ENCODE results near the gene C22orf31. TPM values are rescaled to one million over a fixed set of nuclear protein-coding genes. Genes with fewer than 3 reads are reported as not detected.

Gene C22orf31
- polyA plus RNA-seq, 4 donors = 1.4 TPM; not detected in 3

- H3K27ac ChIP-seq (ENCODE audit: low read depth in 1 of 3, low read length in 2 of 3) = no peak overlapping the region
- H3K9me3 ChIP-seq (ENCODE audit: control insufficient read depth in 2 of 2, insufficient read depth in 1 of 2, low read depth in 1 of 2, low read length in 1 of 2) = peaks cover 0 to 2% of the 10 kb centered on the region in 2 donors
- FAIRE-seq (no peak), DNase-seq (no peak)
- 93 to 97% (median 96%) methylated on average over 4 of the region's 4 CpGs for WGBS, 3 donors
- H3K4me3 ChIP-seq (ENCODE audit: low read depth in 1 of 3, low read length in 3 of 3) = no peak overlapping the region
- H3K4me1 ChIP-seq (ENCODE audit: control insufficient read depth in 3 of 3, insufficient read depth in 2 of 3, low read depth in 1 of 3, low read length in 2 of 3) = peaks cover 3 to 38% (median 7%) of the 10 kb centered on the region in 3 donors
- no peaks in the 10 kb centered on the region for H3K27me3 ChIP-seq (ENCODE audit: control insufficient read depth in 3 of 3, insufficient read depth in 3 of 3, low read length in 3 of 3)
- peaks cover 0 to 3% (median 0%) of the 10 kb centered on the region in 3 donors for H3K36me3 ChIP-seq (ENCODE audit: control insufficient read depth in 3 of 3, insufficient read depth in 2 of 3, low read depth in 1 of 3, low read length in 3 of 3)
Measured at GRCh38 chr22:29018293-29019189, 43.1 kb downstream of the C22orf31 start.

- H3K4me3 ChIP-seq (ENCODE audit: low read depth in 1 of 3, low read length in 3 of 3) = no peak overlapping the region
- peaks cover 0 to 45% (median 18%) of the 10 kb centered on the region in 3 donors for H3K4me1 ChIP-seq (ENCODE audit: control insufficient read depth in 3 of 3, insufficient read depth in 2 of 3, low read depth in 1 of 3, low read length in 2 of 3)
- 28 to 59% (median 28%) methylated on average over 3 of the region's 3 CpGs for WGBS, 3 donors
- H3K27me3 ChIP-seq (ENCODE audit: control insufficient read depth in 3 of 3, insufficient read depth in 3 of 3, low read length in 3 of 3) = no peaks in the 10 kb centered on the region
- peak overlapping the region; percentile 3 to 58 (median 9) for H3K27ac ChIP-seq (ENCODE audit: low read depth in 1 of 3, low read length in 2 of 3)
- H3K36me3 ChIP-seq (ENCODE audit: control insufficient read depth in 3 of 3, insufficient read depth in 2 of 3, low read depth in 1 of 3, low read length in 3 of 3) = peaks cover 0 to 3% (median 0%) of the 10 kb centered on the region in 3 donors
- H3K9me3 ChIP-seq (ENCODE audit: control insufficient read depth in 2 of 2, insufficient read depth in 1 of 2, low read depth in 1 of 2, low read length in 1 of 2) = peaks cover 0 to 2% of the 10 kb centered on the region in 2 donors
- DNase-seq (no peak), FAIRE-seq (no peak)
Measured at GRCh38 chr22:29016067-29016938, 45.3 kb downstream of the C22orf31 start.

GRCh38 chr22:29014773-29015172 lies 46.9 kb downstream of the C22orf31 start:
- peaks cover 0 to 2% of the 10 kb centered on the region in 2 donors for H3K9me3 ChIP-seq (ENCODE audit: control insufficient read depth in 2 of 2, insufficient read depth in 1 of 2, low read depth in 1 of 2, low read length in 1 of 2)
- H3K36me3 ChIP-seq (ENCODE audit: control insufficient read depth in 3 of 3, insufficient read depth in 2 of 3, low read depth in 1 of 3, low read length in 3 of 3) = peaks cover 0 to 6% (median 0%) of the 10 kb centered on the region in 3 donors
- DNase-seq (no peak), FAIRE-seq (no peak)
- peaks cover 2 to 49% (median 21%) of the 10 kb centered on the region in 3 donors for H3K4me1 ChIP-seq (ENCODE audit: control insufficient read depth in 3 of 3, insufficient read depth in 2 of 3, low read depth in 1 of 3, low read length in 2 of 3)
- no peak overlapping the region for H3K27ac ChIP-seq (ENCODE audit: low read depth in 1 of 3, low read length in 2 of 3)
- H3K27me3 ChIP-seq (ENCODE audit: control insufficient read depth in 3 of 3, insufficient read depth in 3 of 3, low read length in 3 of 3) = no peaks in the 10 kb centered on the region
- no peak overlapping the region for H3K4me3 ChIP-seq (ENCODE audit: low read depth in 1 of 3, low read length in 3 of 3)
- 79 to 83% (median 80%) methylated on average over 4 of the region's 4 CpGs for WGBS, 3 donors

- Histone ChIP-seq H3K27me3 (ENCODE audit: control insufficient read depth in 3 of 3, insufficient read depth in 3 of 3, low read length in 3 of 3) (no peaks in the 10 kb centered on the region), H3K36me3 (ENCODE audit: control insufficient read depth in 3 of 3, insufficient read depth in 2 of 3, low read depth in 1 of 3, low read length in 3 of 3) (peaks cover 0 to 6% (median 0%) of the 10 kb centered on the region in 3 donors), H3K4me3 (ENCODE audit: low read depth in 1 of 3, low read length in 3 of 3) (no peak overlapping the region), H3K27ac (ENCODE audit: low read depth in 1 of 3, low read length in 2 of 3) (no peak overlapping the region), H3K9me3 (ENCODE audit: control insufficient read depth in 2 of 2, insufficient read depth in 1 of 2, low read depth in 1 of 2, low read length in 1 of 2) (peaks cover 0 to 2% of the 10 kb centered on the region in 2 donors), H3K4me1 (ENCODE audit: control insufficient read depth in 3 of 3, insufficient read depth in 2 of 3, low read depth in 1 of 3, low read length in 2 of 3) (peaks cover 2 to 49% (median 21%) of the 10 kb centered on the region in 3 donors)
- FAIRE-seq (no peak), DNase-seq (no peak)
- WGBS, 3 donors = 84 to 90% (median 86%) methylated on average over 4 of the region's 4 CpGs
Measured at GRCh38 chr22:29014293-29014692, 47.3 kb downstream of the C22orf31 start.

- Histone ChIP-seq H3K4me1 (ENCODE audit: control insufficient read depth in 3 of 3, insufficient read depth in 2 of 3, low read depth in 1 of 3, low read length in 2 of 3) (peaks cover 2 to 49% (median 21%) of the 10 kb centered on the region in 3 donors), H3K27me3 (ENCODE audit: control insufficient read depth in 3 of 3, insufficient read depth in 3 of 3, low read length in 3 of 3) (no peaks in the 10 kb centered on the region), H3K27ac (ENCODE audit: low read depth in 1 of 3, low read length in 2 of 3) (peak overlapping the region in 1 of 3 donors; percentile 61), H3K4me3 (ENCODE audit: low read depth in 1 of 3, low read length in 3 of 3) (no peak overlapping the region), H3K36me3 (ENCODE audit: control insufficient read depth in 3 of 3, insufficient read depth in 2 of 3, low read depth in 1 of 3, low read length in 3 of 3) (peaks cover 0 to 7% (median 0%) of the 10 kb centered on the region in 3 donors), H3K9me3 (ENCODE audit: control insufficient read depth in 2 of 2, insufficient read depth in 1 of 2, low read depth in 1 of 2, low read length in 1 of 2) (no peaks in the 10 kb centered on the region)
- no peak for FAIRE-seq
- 74 to 91% (median 76%) methylated on average over 4 of the region's 4 CpGs for WGBS, 3 donors
- DNase-seq = no peak
Measured at GRCh38 chr22:29012952-29013351, 48.7 kb downstream of the C22orf31 start.

GRCh38 chr22:29012101-29012433 lies 49.6 kb downstream of the C22orf31 start:
- 14 to 68% (median 39%) methylated on average over 4 of the region's 4 CpGs for WGBS, 3 donors
- Histone ChIP-seq H3K4me1 (ENCODE audit: control insufficient read depth in 3 of 3, insufficient read depth in 2 of 3, low read depth in 1 of 3, low read length in 2 of 3) (peaks cover 2 to 41% (median 21%) of the 10 kb centered on the region in 3 donors), H3K27me3 (ENCODE audit: control insufficient read depth in 3 of 3, insufficient read depth in 3 of 3, low read length in 3 of 3) (no peaks in the 10 kb centered on the region), H3K9me3 (ENCODE audit: control insufficient read depth in 2 of 2, insufficient read depth in 1 of 2, low read depth in 1 of 2, low read length in 1 of 2) (no peaks in the 10 kb centered on the region), H3K4me3 (ENCODE audit: low read depth in 1 of 3, low read length in 3 of 3) (no peak overlapping the region), H3K36me3 (ENCODE audit: control insufficient read depth in 3 of 3, insufficient read depth in 2 of 3, low read depth in 1 of 3, low read length in 3 of 3) (peaks cover 0 to 7% (median 0%) of the 10 kb centered on the region in 3 donors), H3K27ac (ENCODE audit: low read depth in 1 of 3, low read length in 2 of 3) (peak overlapping the region; percentile 28 to 61 (median 53))
- no peak for FAIRE-seq
- peak; percentile 83 to 90 for DNase-seq

- Histone ChIP-seq H3K27me3 (ENCODE audit: control insufficient read depth in 3 of 3, insufficient read depth in 3 of 3, low read length in 3 of 3) (no peaks in the 10 kb centered on the region), H3K4me1 (ENCODE audit: control insufficient read depth in 3 of 3, insufficient read depth in 2 of 3, low read depth in 1 of 3, low read length in 2 of 3) (peaks cover 2 to 41% (median 16%) of the 10 kb centered on the region in 3 donors), H3K27ac (ENCODE audit: low read depth in 1 of 3, low read length in 2 of 3) (peak overlapping the region; percentile 28 to 61 (median 53)), H3K9me3 (ENCODE audit: control insufficient read depth in 2 of 2, insufficient read depth in 1 of 2, low read depth in 1 of 2, low read length in 1 of 2) (no peaks in the 10 kb centered on the region), H3K4me3 (ENCODE audit: low read depth in 1 of 3, low read length in 3 of 3) (no peak overlapping the region), H3K36me3 (ENCODE audit: control insufficient read depth in 3 of 3, insufficient read depth in 2 of 3, low read depth in 1 of 3, low read length in 3 of 3) (peaks cover 0 to 7% (median 0%) of the 10 kb centered on the region in 3 donors)
- WGBS, 3 donors = 15 to 54% (median 27%) methylated on average over 14 of the region's 14 CpGs
- FAIRE-seq (no peak), DNase-seq (peak in 1 of 2 donors; percentile 47)
Measured at GRCh38 chr22:29011240-29012100, 50.2 kb downstream of the C22orf31 start.

All from small intestine (tissue), 7 donors.